Tibial nerve (tissue), 4 donors: ENCODE results near the gene CISTR. TPM values are rescaled to one million over a fixed set of nuclear protein-coding genes. Genes with fewer than 3 reads are reported as not detected.
A peak's percentile ranks its signal among the peaks of the same experiment; 100 is the strongest.
"Not testable (repeated sequence)": the region's sequence is repeated elsewhere in the genome, so short reads cannot be mapped to it uniquely, and the experiment has no call there.

Experiments
- DNase-seq, 2 donors: peaks; one replicate each; pipeline ENCODE4 v3.0.0-alpha.2; 2019; ENCODE audit warnings: low spot score in 2 of 2
- H3K27ac ChIP-seq, 4 donors: fragments of 200-600 bp; sonication (generic) in 3 of 4; one replicate each; pipeline ENCODE4 v1.5.1; 2017 to 2019; ENCODE audit warnings: mild to moderate bottlenecking in 1 of 4
- H3K27me3 ChIP-seq, 2 donors: fragments of 200-600 bp; sonication (generic) in 1 of 2; one replicate each; pipeline versions ENCODE4 v1.5.1 to v1.6.0; 2017 to 2019
- H3K36me3 ChIP-seq, 3 donors: fragments of 200-600 bp; sonication (generic); one replicate each; pipeline ENCODE4 v1.5.1; 2018 to 2019
- H3K4me1 ChIP-seq, 4 donors: fragments of 200-600 bp; sonication (generic) in 3 of 4; one replicate each; pipeline ENCODE4 v1.5.1; 2017 to 2019
- H3K4me3 ChIP-seq, 4 donors: fragments of 200-600 bp; sonication (generic) in 3 of 4; one replicate each; pipeline ENCODE4 v1.5.1; 2017 to 2019; ENCODE audit warnings: mild to moderate bottlenecking in 1 of 4, moderate library complexity in 1 of 4
- H3K9me3 ChIP-seq, 4 donors: fragments of 200-600 bp; sonication (generic) in 3 of 4; one replicate each; pipeline ENCODE4 v1.5.1; 2017 to 2019
- EP300 ChIP-seq, 2 donors: sonication (generic); formaldehyde crosslinking; IDR thresholded peaks; one replicate each; pipeline ENCODE4 v1.6.1; 2017; ENCODE audit warnings: antibody characterized with exemption in 2 of 2, mild to moderate bottlenecking in 1 of 2
- POLR2A ChIP-seq, 2 donors: fragments of 450-650 bp; IDR thresholded peaks; one replicate each; pipeline ENCODE4 v1.6.1; 2017; ENCODE audit warnings: antibody characterized with exemption in 2 of 2, mild to moderate bottlenecking in 2 of 2, moderate library complexity in 2 of 2
- WGBS, 2 donors: methylation state at CpG; one replicate each; pipeline ENCODE4 v1.1.5; 2018; 5-methylcytosine and 5-hydroxymethylcytosine counted together
- total RNA-seq, 4 donors: library from RNA; depleted of rRNA; stranded (reverse); fragments of >200 nt; gene quantifications; one replicate each; pipeline ENCODE4 v1.1.0, GENCODE V29; 2016
- TF ChIP-seq, protein P1 (sequence below), 5 experiments: fragments of 200-600 bp in 3 of 5; fragments of 450-650 bp in 2 of 5; sonication (generic) in 3 of 5; IDR thresholded peaks; one replicate each; pipeline ENCODE4 v1.5.1; 2016 to 2019; ENCODE audit warnings: antibody characterized with exemption in 5 of 5, mild to moderate bottlenecking in 3 of 5, moderate library complexity in 2 of 5

CISTR gene
- total RNA-seq, 4 donors from 2014 or later: not detected

DNA sequence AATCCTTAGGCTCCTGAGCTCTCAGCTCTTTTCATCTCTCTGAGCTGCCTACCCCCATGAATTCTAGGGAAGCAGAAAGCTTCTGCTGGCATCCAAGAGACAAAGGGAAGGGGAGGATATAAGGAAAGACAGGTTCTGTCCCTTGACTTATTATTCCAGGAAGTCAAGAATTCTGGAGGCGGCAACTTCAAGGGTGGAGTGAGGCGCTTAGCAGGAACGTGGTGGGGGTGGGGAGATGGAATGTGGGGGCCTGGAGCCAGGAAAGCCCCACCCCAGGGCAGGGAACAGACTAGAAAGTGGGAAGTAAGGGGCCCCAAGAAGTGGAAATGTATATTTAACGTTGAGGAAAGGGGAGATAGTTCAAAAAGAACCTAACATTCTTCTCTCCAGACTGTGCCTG lies 26.0 kb downstream of the CISTR start:
- no peaks in the 10 kb centered on the region for H3K9me3 ChIP-seq
- peaks cover 0 to 45% (median 15%) of the 10 kb centered on the region in 3 donors for H3K36me3 ChIP-seq
- peak overlapping the region in 1 of 4 donors; percentile 92 for H3K27ac ChIP-seq
- H3K4me3 ChIP-seq: peak overlapping the region in 3 of 4 donors; percentile 71 to 84 (median 73)
- no peak for DNase-seq
- WGBS, 2 donors: 16 to 27% methylated on average over 4 of the region's 4 CpGs
- H3K4me1 ChIP-seq: peaks cover 0 to 24% (median 18%) of the 10 kb centered on the region in 4 donors
- no peaks in the 10 kb centered on the region for H3K27me3 ChIP-seq
- TF ChIP-seq, protein P1, sequence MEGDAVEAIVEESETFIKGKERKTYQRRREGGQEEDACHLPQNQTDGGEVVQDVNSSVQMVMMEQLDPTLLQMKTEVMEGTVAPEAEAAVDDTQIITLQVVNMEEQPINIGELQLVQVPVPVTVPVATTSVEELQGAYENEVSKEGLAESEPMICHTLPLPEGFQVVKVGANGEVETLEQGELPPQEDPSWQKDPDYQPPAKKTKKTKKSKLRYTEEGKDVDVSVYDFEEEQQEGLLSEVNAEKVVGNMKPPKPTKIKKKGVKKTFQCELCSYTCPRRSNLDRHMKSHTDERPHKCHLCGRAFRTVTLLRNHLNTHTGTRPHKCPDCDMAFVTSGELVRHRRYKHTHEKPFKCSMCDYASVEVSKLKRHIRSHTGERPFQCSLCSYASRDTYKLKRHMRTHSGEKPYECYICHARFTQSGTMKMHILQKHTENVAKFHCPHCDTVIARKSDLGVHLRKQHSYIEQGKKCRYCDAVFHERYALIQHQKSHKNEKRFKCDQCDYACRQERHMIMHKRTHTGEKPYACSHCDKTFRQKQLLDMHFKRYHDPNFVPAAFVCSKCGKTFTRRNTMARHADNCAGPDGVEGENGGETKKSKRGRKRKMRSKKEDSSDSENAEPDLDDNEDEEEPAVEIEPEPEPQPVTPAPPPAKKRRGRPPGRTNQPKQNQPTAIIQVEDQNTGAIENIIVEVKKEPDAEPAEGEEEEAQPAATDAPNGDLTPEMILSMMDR (IDR thresholded peaks at IDR 0.05): no peak
- no peak for TF ChIP-seq POLR2A (IDR thresholded peaks at IDR 0.05)
- no peak for TF ChIP-seq EP300 (IDR thresholded peaks at IDR 0.05)

DNA sequence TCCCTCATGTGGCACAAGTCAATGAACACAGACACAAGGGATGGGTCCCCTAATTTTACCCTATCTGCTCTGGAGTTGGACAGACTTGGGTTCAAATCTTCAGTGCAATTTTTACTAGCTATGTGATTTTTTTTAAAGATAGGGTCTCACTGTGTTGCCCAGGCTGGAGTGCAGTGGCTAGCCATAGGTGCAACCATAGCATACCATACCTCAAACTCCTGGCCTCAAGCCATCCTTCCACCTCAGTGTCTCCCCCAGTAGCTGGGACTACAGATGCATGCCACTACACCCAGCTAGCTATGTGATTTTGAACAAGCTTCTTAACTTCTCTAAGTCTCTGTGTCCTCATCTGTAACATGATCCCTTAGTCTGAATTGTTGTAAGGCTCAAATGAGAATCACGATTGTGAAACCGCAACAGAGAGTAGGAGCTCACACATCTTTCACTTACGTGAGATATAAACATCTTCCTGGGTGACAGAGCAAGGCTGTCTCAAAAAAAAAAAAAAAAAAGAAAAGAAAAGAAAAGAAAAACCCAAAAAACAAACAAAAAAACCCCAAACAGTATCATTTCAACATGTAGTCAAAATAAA lies 29.2 kb downstream of the CISTR start:
- DNase-seq: no peak
- no peaks in the 10 kb centered on the region for H3K27me3 ChIP-seq
- no peak overlapping the region for H3K4me3 ChIP-seq
- H3K9me3 ChIP-seq: no peaks in the 10 kb centered on the region
- H3K4me1 ChIP-seq: peaks cover 0 to 20% (median 16%) of the 10 kb centered on the region in 4 donors
- peaks cover 0 to 78% (median 16%) of the 10 kb centered on the region in 3 donors for H3K36me3 ChIP-seq
- 82 to 90% methylated on average over 3 of the region's 3 CpGs for WGBS, 2 donors
- no peak overlapping the region for H3K27ac ChIP-seq
- TF ChIP-seq EP300 (IDR thresholded peaks at IDR 0.05) (no peak), POLR2A (IDR thresholded peaks at IDR 0.05) (no peak)
- TF ChIP-seq, protein P1 (IDR thresholded peaks at IDR 0.05): no peak

DNA sequence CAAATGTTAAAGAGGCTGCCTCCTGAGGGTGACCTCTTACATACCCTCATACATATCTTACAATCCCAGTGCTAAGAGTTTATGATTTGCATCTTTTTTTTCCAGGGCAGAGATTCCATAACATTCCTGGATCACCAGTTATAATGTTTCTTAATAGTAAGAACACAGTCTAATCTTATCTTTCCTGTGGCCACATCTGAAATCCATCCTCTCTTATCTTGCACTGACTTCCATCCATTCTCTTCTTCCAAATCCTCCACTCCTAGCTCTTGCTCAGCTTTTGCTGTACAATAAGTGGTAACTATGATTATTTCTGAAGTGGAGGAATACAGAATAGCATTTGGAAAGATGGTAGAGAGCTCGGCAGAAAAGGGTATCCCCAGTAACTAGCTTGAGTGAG lies 30.8 kb downstream of the CISTR start:
- peaks cover 2 to 94% (median 18%) of the 10 kb centered on the region in 3 donors for H3K36me3 ChIP-seq
- H3K9me3 ChIP-seq: no peaks in the 10 kb centered on the region
- no peak overlapping the region for H3K4me3 ChIP-seq
- no peak overlapping the region for H3K27ac ChIP-seq
- no peak for DNase-seq
- H3K27me3 ChIP-seq: no peaks in the 10 kb centered on the region
- TF ChIP-seq, protein P1 (IDR thresholded peaks at IDR 0.05): no peak
- TF ChIP-seq POLR2A (IDR thresholded peaks at IDR 0.05) (no peak), EP300 (IDR thresholded peaks at IDR 0.05) (no peak)
- 71 to 92% methylated on average over 1 of the region's 1 CpG for WGBS, 2 donors
- H3K4me1 ChIP-seq: peaks cover 0 to 11% (median 7%) of the 10 kb centered on the region in 4 donors

DNA sequence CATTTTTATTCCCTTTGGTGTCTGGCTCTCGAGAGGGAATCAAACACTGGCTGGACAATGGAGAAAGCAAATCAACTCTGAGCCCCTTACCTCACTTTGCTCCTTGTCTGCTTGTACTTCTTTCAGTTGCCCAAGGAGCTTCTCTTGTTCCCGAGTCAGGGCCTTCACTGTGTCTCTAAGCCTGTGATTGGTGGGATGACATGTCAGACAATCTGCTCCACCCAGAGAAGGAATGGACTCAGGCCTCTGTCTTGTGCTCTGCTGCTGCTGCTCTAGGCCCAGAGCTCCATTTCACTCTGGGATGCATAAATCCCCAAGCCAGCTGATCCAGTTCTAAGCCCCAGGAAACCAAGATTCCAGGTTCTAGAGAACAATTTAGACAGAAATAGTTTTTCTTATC lies 32.1 kb downstream of the CISTR start:
- no peak for DNase-seq
- Histone ChIP-seq H3K27me3 (no peaks in the 10 kb centered on the region), H3K27ac (no peak overlapping the region), H3K36me3 (peaks cover 2 to 100% (median 26%) of the 10 kb centered on the region in 3 donors), H3K4me3 (no peak overlapping the region), H3K4me1 (no peaks in the 10 kb centered on the region), H3K9me3 (no peaks in the 10 kb centered on the region)
- 60 to 66% methylated on average over 2 of the region's 2 CpGs for WGBS, 2 donors
- TF ChIP-seq POLR2A (IDR thresholded peaks at IDR 0.05) (no peak), EP300 (IDR thresholded peaks at IDR 0.05) (no peak)
- TF ChIP-seq, protein P1 (IDR thresholded peaks at IDR 0.05): no peak

DNA sequence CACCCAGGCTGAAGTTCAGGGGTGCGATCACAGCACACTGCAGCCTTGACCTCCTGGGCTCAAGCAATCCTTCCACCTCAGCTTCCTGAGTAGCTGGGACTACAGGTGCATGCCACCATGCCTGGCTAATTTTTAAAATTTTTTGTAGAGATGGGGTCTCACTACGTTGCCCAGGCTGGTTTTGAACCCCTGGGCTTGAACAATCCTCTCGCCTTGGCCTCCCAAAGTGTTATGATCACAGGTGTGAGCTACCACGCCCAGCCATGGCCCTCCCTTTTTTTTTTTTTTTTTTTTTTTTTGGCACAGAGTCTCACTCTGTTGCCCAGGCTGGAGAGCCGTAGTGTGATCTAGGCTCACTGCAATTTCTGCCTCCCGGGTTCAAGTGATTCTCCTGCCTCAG lies 33.2 kb downstream of the CISTR start:
- H3K36me3 ChIP-seq: peaks cover 2 to 100% (median 26%) of the 10 kb centered on the region in 3 donors
- H3K27me3 ChIP-seq, H3K9me3 ChIP-seq, H3K4me3 ChIP-seq, H3K4me1 ChIP-seq, H3K27ac ChIP-seq, DNase-seq: not testable (repeated sequence)
- 92 to 94% methylated on average over 6 of the region's 6 CpGs for WGBS, 2 donors
